HG02870 (cell line): ENCODE measurements around the gene CST11.
"Not testable (repeated sequence)": the region's sequence is repeated elsewhere in the genome, so short reads cannot be mapped to it uniquely, and the experiment has no call there.

Experiments
- ATAC-seq: cut with Tn5 transposase; IDR thresholded peaks from one replicate; pipeline ENCODE4 v1.9.1; 2021; ENCODE audit warnings: mild to moderate bottlenecking, moderate library complexity; ENCODE audit not compliant: unreplicated experiment

CST11 gene

GRCh38 chr20:23452776-23453175 lies at the start of gene CST11:
TSS of gene CST11 (minus strand) at chr20:23452876. CDS start at chr20:23452811, 65 bp downstream.
- ATAC-seq = no peak

- ATAC-seq = no peak
Observed at GRCh38 chr20:23501926-23502325, 49.2 kb upstream of the CST11 start.

- ATAC-seq = no peak
Observed at GRCh38 chr20:23497536-23497935, 44.9 kb upstream of the CST11 start.

- no peak for ATAC-seq
Observed at GRCh38 chr20:23493172-23493772, 40.6 kb upstream of the CST11 start.

- peak; percentile 87 for ATAC-seq
Observed at GRCh38 chr20:23492292-23492691, 39.6 kb upstream of the CST11 start.

- ATAC-seq = no peak
Observed at GRCh38 chr20:23490817-23491216, 38.1 kb upstream of the CST11 start, which contains the start of gene CST8. TSS of gene CST8 (plus strand) at chr20:23491117. CDS start at chr20:23491668, 551 bp downstream.

GRCh38 chr20:23488996-23489395 lies 36.3 kb upstream of the CST11 start:
- no peak for ATAC-seq

- no peak for ATAC-seq
Observed at GRCh38 chr20:23488470-23488869, 35.8 kb upstream of the CST11 start.

- ATAC-seq = peak; percentile 62
Observed at GRCh38 chr20:23484081-23484480, 31.4 kb upstream of the CST11 start.

GRCh38 chr20:23482138-23482537 lies 29.5 kb upstream of the CST11 start:
- ATAC-seq = no peak

GRCh38 chr20:23479043-23479442 lies 26.4 kb upstream of the CST11 start:
- ATAC-seq = no peak

- ATAC-seq = no peak
Observed at GRCh38 chr20:23477223-23477622, 24.5 kb upstream of the CST11 start.

GRCh38 chr20:23476015-23476754 lies 23.5 kb upstream of the CST11 start:
- ATAC-seq = no peak

- no peak for ATAC-seq
Observed at GRCh38 chr20:23475395-23475794, 22.7 kb upstream of the CST11 start.

- not testable (repeated sequence) for ATAC-seq
Observed at GRCh38 chr20:23473293-23473692, 20.6 kb upstream of the CST11 start.

GRCh38 chr20:23472306-23472705 lies 19.6 kb upstream of the CST11 start:
- ATAC-seq = not testable (repeated sequence)

- ATAC-seq = not testable (repeated sequence)
Observed at GRCh38 chr20:23466961-23467360, 14.3 kb upstream of the CST11 start.

GRCh38 chr20:23461180-23461579 lies 8.5 kb upstream of the CST11 start:
- ATAC-seq = no peak

GRCh38 chr20:23459461-23460150 lies 6.9 kb upstream of the CST11 start:
- ATAC-seq = no peak

- no peak for ATAC-seq
Observed at GRCh38 chr20:23456873-23457272, 4.2 kb upstream of the CST11 start.

- ATAC-seq = no peak
Observed at GRCh38 chr20:23456409-23456808, 3.7 kb upstream of the CST11 start.

- ATAC-seq = no peak
Observed at GRCh38 chr20:23455639-23456038, 3.0 kb upstream of the CST11 start.
